CD4-positive, CD25-positive, alpha-beta regulatory T cell (primary cell): ENCODE measurements around the gene TRIM8. TPM values are rescaled to one million over a fixed set of nuclear protein-coding genes. Genes with fewer than 3 reads are reported as not detected.

ENCODE experiments used
- ATAC-seq, 2 donors: fragments of 150-1000 bp; cut with Tn5 transposase; one replicate each; pipeline ENCODE4 v1.10.0; 2021; ENCODE audit warnings: low read depth in 2 of 2, moderate number of reproducible peaks in 2 of 2, moderate library complexity in 1 of 2
- DNase-seq, 3 donors: peaks; one replicate each; pipeline versions ENCODE4 v3.0.0 to v3.0.0-alpha.2; 2012 to 2022; ENCODE audit warnings: mixed read lengths in 1 of 3
- H3K27ac ChIP-seq: one replicate; pipeline ENCODE4 v1.7.0; 2013; ENCODE audit warnings: mild to moderate bottlenecking, low read length; ENCODE audit not compliant: insufficient read depth, poor library complexity, severe bottlenecking
- H3K27me3 ChIP-seq: one replicate; pipeline ENCODE4 v1.7.0; 2013; ENCODE audit warnings: low read length; ENCODE audit not compliant: control insufficient read depth, insufficient read depth
- H3K36me3 ChIP-seq: one replicate; pipeline ENCODE4 v1.7.0; 2013; ENCODE audit warnings: mild to moderate bottlenecking, low read length, moderate library complexity; ENCODE audit not compliant: control insufficient read depth, insufficient read depth
- H3K4me1 ChIP-seq: 2 replicates; pipeline ENCODE4 v1.7.0; 2013; ENCODE audit warnings: mild to moderate bottlenecking, low read length; ENCODE audit not compliant: insufficient read depth, control insufficient read depth, poor library complexity, severe bottlenecking
- H3K4me3 ChIP-seq: one replicate; pipeline ENCODE4 v1.7.0; 2013; ENCODE audit warnings: low read depth, mild to moderate bottlenecking, low read length, moderate library complexity
- H3K9me3 ChIP-seq, 2 experiments: 1 replicate in 1 of 2; 2 replicates in 1 of 2; pipeline ENCODE4 v1.7.0; 2013; ENCODE audit warnings: low read length in 2 of 2, mild to moderate bottlenecking in 1 of 2, moderate library complexity in 1 of 2; ENCODE audit not compliant: control insufficient read depth in 2 of 2
- H3K27ac Mint-ChIP-seq, 3 donors: one replicate each; pipeline ENCODE4 v1.8.0; 2020 to 2022; ENCODE audit warnings: mild to moderate bottlenecking in 3 of 3, mixed read lengths in 3 of 3, moderate library complexity in 2 of 3
- H3K27me3 Mint-ChIP-seq: one replicate; pipeline ENCODE4 v1.8.0; 2022; ENCODE audit warnings: mild to moderate bottlenecking, mixed read lengths
- H3K36me3 Mint-ChIP-seq: one replicate; pipeline ENCODE4 v1.8.0; 2020; ENCODE audit warnings: mixed read lengths
- H3K4me1 Mint-ChIP-seq, 4 donors: one replicate each; pipeline ENCODE4 v1.8.0; 2020 to 2022; ENCODE audit warnings: mixed read lengths in 4 of 4, mild to moderate bottlenecking in 1 of 4
- H3K4me3 Mint-ChIP-seq, 4 donors: one replicate each; pipeline ENCODE4 v1.8.0; 2020 to 2022; ENCODE audit warnings: mild to moderate bottlenecking in 4 of 4, mixed read lengths in 4 of 4, moderate library complexity in 3 of 4
- H3K9me3 Mint-ChIP-seq, 7 donors: one replicate each; pipeline ENCODE4 v1.8.0; 2020 to 2022; ENCODE audit warnings: mixed read lengths in 7 of 7, mild to moderate bottlenecking in 3 of 7, moderate library complexity in 2 of 7
- polyA plus RNA-seq, 4 donors: library from polyadenylated mRNA; unstranded; fragments of 300-500 nt; fragmentation: Illumina TruSeq; gene quantifications; one replicate each; pipeline ENCODE4 v1.2.3, GENCODE V29; 2021
- total RNA-seq: library from RNA; stranded (reverse); gene quantifications from one replicate; pipeline ENCODE4 v1.2.3, GENCODE V29; 2022

The TRIM8 gene, protein sequence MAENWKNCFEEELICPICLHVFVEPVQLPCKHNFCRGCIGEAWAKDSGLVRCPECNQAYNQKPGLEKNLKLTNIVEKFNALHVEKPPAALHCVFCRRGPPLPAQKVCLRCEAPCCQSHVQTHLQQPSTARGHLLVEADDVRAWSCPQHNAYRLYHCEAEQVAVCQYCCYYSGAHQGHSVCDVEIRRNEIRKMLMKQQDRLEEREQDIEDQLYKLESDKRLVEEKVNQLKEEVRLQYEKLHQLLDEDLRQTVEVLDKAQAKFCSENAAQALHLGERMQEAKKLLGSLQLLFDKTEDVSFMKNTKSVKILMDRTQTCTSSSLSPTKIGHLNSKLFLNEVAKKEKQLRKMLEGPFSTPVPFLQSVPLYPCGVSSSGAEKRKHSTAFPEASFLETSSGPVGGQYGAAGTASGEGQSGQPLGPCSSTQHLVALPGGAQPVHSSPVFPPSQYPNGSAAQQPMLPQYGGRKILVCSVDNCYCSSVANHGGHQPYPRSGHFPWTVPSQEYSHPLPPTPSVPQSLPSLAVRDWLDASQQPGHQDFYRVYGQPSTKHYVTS
- total RNA-seq, result 73.4 TPM
- 10 to 100 TPM; 30.2 to 38.3 (median 36.4) TPM for polyA plus RNA-seq

DNA sequence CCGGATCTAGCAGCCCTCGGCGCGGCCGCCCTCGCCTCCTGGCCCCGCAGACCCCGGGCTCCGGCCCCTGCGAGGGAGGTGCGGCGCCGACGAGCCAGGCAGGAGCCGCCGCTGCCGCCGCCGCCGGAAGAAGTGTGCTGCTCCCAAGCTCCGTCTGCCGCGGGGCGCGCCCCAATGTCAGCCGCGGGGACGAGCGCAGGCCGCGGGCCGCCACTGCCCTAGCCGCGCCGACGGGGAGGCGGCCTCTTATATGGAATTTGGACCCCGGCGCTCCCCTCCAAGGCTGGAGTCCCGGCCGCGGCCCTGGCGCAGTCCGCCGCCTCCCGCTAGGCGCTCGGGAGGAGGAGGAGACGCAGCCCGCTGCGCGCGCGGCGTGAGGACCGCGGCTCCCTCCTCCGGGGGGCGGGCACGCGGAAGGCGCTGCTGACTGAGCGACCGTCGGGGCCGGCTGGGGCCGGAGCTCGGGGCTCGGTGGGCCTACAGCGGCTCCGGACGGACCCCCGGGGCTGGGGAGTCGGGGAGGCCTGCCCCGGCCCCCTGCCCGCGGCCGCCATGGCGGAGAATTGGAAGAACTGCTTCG is at the start of gene TRIM8:
TSS of gene TRIM8 (plus strand) at position 414 of the 580 bp plus-strand sequence. CDS start at position 553, 139 bp downstream.
- Histone ChIP-seq H3K27ac (peak within 1 kb of the TSS; percentile 92), H3K36me3 (peaks cover 3% of the 10 kb centered on the region), H3K9me3 (no peaks in the 10 kb centered on the region), H3K4me3 (peak within 1 kb of the TSS; percentile 84), H3K27me3 (no peaks in the 10 kb centered on the region), H3K4me1 (peaks cover 50% of the 10 kb centered on the region)
- ATAC-seq, result no peak
- Mint-ChIP-seq H3K4me3 (peak within 1 kb of the TSS; percentile 90 to 98 (median 96)), H3K4me1 (peaks cover 0 to 40% (median 25%) of the 10 kb centered on the region in 4 donors), H3K9me3 (peaks cover 0 to 2% (median 0%) of the 10 kb centered on the region in 7 donors), H3K36me3 (peaks cover 3% of the 10 kb centered on the region), H3K27ac (peak within 1 kb of the TSS; percentile 92 to 98 (median 96)), H3K27me3 (no peaks in the 10 kb centered on the region)
- peak; percentile 30 to 75 (median 67) for DNase-seq

DNA sequence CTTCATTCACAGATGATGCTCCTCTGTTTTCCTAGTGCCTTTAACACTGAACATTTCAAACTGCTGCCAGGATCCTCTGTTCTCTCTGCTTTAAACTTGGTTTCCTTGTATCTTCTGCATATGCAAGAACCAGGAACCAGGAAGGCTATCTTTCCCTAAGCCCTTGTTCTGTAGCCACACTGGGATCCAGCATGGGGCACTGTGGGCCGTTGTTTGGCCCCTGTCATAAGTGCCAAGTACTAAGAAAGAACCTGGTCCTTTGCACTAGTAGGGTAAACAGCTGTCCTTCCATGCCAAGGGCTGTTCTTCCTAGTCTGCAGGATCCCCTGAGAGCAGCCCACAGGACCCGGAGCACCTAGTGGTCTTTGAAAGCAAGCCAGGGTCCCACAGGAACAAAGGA is 49.0 kb upstream of the TRIM8 start:
- no peaks in the 10 kb centered on the region for H3K9me3 ChIP-seq
- Mint-ChIP-seq H3K27ac (no peak overlapping the region), H3K4me1 (peaks cover 0 to 2% (median 0%) of the 10 kb centered on the region in 4 donors), H3K9me3 (no peaks in the 10 kb centered on the region), H3K27me3 (no peaks in the 10 kb centered on the region), H3K36me3 (peaks cover 18% of the 10 kb centered on the region), H3K4me3 (no peak overlapping the region)
- no peaks in the 10 kb centered on the region for H3K4me1 ChIP-seq
- H3K4me3 ChIP-seq, result no peak overlapping the region
- H3K27me3 ChIP-seq, result no peaks in the 10 kb centered on the region
- ATAC-seq (no peak), DNase-seq (no peak)
- H3K36me3 ChIP-seq, result peaks cover 46% of the 10 kb centered on the region
- no peak overlapping the region for H3K27ac ChIP-seq

DNA sequence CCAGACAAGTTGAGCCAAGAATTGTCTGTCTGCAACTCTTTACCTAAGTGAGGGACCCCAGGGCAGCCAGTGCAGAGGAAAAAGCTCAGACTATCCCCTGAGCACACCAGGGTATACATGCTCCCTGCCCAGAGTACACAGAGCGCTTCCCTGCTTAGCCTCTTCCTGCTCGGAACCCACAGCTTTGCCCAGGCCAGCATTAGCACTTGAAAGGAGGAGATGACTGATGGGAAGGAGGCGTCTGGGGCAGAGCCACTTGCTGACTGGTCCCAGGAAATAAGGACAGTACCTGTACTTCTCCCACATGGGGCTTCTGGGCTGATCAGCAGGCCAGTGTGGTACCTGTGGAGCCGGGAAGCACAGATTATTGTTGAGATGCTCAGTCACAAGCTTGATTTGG is 48.4 kb upstream of the TRIM8 start:
- no peaks in the 10 kb centered on the region for H3K27me3 Mint-ChIP-seq
- peaks cover 21% of the 10 kb centered on the region for H3K36me3 Mint-ChIP-seq
- Histone ChIP-seq H3K27ac (no peak overlapping the region), H3K36me3 (peaks cover 49% of the 10 kb centered on the region), H3K27me3 (no peaks in the 10 kb centered on the region), H3K9me3 (no peaks in the 10 kb centered on the region), H3K4me1 (no peaks in the 10 kb centered on the region), H3K4me3 (no peak overlapping the region)
- H3K4me1 Mint-ChIP-seq, result peaks cover 0 to under 1% (median 0%) of the 10 kb centered on the region in 4 donors
- ATAC-seq (no peak), DNase-seq (no peak)
- no peaks in the 10 kb centered on the region for H3K9me3 Mint-ChIP-seq
- no peak overlapping the region for H3K27ac Mint-ChIP-seq
- H3K4me3 Mint-ChIP-seq, result no peak overlapping the region

DNA sequence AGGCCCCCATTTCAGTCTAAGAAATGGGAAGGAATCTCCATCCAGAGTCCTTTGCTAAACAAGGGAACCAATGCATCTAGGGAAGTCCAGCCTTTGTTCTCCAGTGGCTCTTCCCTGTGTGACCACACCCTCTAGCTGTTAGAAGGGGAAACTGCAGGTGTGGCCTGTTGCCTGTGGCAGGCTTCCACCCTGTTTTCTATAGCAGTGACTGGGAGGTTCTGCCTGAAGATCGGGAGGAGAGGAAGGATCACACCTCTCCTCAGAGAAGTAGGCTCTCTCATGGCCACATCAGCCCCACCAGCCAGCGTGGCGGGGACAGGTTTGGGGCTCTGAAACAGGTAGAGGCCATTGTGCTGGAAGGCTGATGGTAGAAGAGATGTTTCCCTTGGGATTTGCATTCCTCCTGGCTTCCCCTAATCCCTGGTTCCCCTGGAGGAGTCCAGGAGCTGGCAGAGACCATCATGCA is 47.7 kb upstream of the TRIM8 start:
- Histone ChIP-seq H3K9me3 (no peaks in the 10 kb centered on the region), H3K36me3 (peaks cover 55% of the 10 kb centered on the region), H3K4me3 (no peak overlapping the region), H3K4me1 (no peaks in the 10 kb centered on the region), H3K27ac (no peak overlapping the region), H3K27me3 (no peaks in the 10 kb centered on the region)
- Mint-ChIP-seq H3K36me3 (peaks cover 24% of the 10 kb centered on the region), H3K27me3 (no peaks in the 10 kb centered on the region), H3K27ac (no peak overlapping the region), H3K9me3 (no peaks in the 10 kb centered on the region), H3K4me3 (no peak overlapping the region), H3K4me1 (no peaks in the 10 kb centered on the region)
- ATAC-seq, result no peak
- peak in 1 of 3 donors; percentile 44 for DNase-seq

DNA sequence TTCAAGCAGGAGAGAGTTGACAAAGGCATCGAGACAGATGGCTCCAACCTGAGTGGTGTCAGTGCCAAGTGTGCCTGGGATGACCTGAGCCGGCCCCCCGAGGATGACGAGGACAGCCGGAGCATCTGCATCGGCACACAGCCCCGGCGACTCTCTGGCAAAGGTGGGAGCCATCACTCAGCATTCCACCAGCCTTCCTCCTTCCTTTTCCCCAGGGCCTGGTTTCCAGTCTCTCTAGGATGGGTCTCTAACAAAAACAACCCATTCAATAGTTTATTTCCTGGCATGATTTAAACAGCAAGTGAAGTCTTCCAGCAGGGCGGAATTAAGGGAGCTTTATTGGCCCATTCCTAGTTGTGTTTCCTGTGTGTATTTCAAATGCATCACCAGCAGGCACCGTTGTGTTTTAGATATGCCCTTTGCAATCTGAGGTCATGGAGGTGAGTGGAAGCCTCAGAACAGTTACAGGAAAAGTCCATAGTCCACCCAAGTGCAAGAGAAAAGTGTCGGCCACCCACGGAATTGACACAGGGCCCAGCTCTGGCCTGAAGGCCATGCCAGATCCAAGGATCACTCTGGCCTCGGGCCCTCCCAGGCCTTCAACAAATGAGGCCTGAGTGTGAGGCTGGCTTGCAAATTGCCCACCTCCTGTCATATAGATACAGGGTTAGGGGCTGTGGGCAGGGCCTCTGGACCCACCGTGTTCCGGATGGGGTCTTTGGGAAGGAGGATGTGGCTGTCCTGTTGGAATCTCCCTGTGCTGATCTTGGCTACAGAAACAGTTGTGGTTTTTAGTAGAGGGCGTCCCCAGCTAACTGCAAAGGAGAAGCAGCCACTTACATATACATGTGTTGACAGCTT is 46.9 kb upstream of the TRIM8 start:
- ATAC-seq (no peak), DNase-seq (no peak)
- Mint-ChIP-seq H3K27ac (peak overlapping the region in 1 of 3 donors; percentile 32), H3K27me3 (no peaks in the 10 kb centered on the region), H3K36me3 (peaks cover 25% of the 10 kb centered on the region), H3K4me1 (no peaks in the 10 kb centered on the region), H3K4me3 (no peak overlapping the region), H3K9me3 (no peaks in the 10 kb centered on the region)
- Histone ChIP-seq H3K27me3 (no peaks in the 10 kb centered on the region), H3K27ac (no peak overlapping the region), H3K4me1 (no peaks in the 10 kb centered on the region), H3K36me3 (peaks cover 61% of the 10 kb centered on the region), H3K9me3 (no peaks in the 10 kb centered on the region), H3K4me3 (no peak overlapping the region)

DNA sequence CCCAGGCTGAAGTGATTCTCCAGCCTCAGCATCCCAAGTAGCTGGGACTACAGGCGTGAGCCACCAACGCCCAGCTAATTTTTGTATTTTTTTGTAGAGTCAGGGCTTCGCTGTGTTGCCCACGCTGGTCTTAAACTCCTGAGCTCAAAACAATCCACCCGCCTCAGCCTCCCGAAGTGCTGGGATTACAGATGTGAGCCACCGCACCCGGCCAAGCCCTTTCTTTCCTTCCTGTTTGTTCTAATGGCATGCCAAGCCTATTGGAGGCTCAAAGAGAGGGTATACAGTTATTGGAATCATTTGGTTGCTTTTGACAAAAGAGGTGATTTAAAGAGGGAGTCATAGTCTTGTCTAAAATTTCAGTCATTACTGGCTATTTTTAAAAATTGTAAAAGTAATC is 46.0 kb upstream of the TRIM8 start:
- Histone ChIP-seq H3K27ac (no peak overlapping the region), H3K4me1 (no peaks in the 10 kb centered on the region), H3K9me3 (no peaks in the 10 kb centered on the region), H3K36me3 (peaks cover 66% of the 10 kb centered on the region), H3K27me3 (no peaks in the 10 kb centered on the region), H3K4me3 (no peak overlapping the region)
- Mint-ChIP-seq H3K36me3 (peaks cover 29% of the 10 kb centered on the region), H3K27ac (peak overlapping the region in 1 of 3 donors; percentile 26), H3K9me3 (no peaks in the 10 kb centered on the region), H3K4me1 (no peaks in the 10 kb centered on the region), H3K27me3 (no peaks in the 10 kb centered on the region), H3K4me3 (no peak overlapping the region)
- DNase-seq, result no peak
- no peak for ATAC-seq

DNA sequence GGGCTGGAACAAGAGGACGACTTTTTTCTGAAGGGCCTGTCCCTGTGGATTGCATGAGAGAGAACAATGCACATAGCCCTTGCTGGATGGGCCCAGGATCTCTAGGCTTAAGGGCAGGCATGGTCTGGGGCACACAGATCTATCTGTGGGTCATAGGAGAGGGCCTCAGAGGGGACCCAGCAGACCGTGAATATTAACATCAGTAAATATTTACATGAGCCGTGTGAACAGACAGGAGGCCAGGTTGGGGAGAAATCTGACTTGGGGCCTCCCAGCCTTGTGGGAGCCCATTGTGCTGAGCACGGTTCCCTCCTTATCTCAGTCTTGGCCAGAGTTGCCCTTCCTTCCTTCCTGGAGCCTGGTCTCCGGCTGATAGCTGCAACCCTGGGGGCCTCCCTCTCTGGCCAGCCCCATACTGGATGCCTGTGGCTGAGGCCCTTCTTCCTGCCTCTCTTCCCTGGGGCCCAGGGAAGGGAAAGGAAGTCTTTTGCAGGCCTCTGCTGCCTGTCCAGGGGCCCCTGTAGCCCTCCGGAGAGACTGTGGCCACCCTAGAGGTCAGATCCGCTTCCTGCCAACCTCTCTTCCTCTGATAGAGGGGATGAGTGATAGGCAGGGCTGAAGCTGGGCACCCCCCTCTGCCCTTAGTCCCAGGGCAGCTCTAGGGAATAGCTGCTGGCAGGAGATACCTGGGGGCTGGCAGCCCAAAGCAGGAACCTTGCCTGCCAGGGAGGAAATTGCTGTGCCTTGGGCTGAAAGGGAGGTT is 44.5 kb upstream of the TRIM8 start:
- DNase-seq, result no peak
- Histone ChIP-seq H3K36me3 (peaks cover 64% of the 10 kb centered on the region), H3K27ac (no peak overlapping the region), H3K9me3 (no peaks in the 10 kb centered on the region), H3K4me1 (no peaks in the 10 kb centered on the region), H3K4me3 (no peak overlapping the region), H3K27me3 (no peaks in the 10 kb centered on the region)
- Mint-ChIP-seq H3K27me3 (no peaks in the 10 kb centered on the region), H3K4me1 (peaks cover 0 to 2% (median 0%) of the 10 kb centered on the region in 4 donors), H3K4me3 (no peak overlapping the region), H3K36me3 (peaks cover 39% of the 10 kb centered on the region), H3K27ac (no peak overlapping the region), H3K9me3 (no peaks in the 10 kb centered on the region)
- ATAC-seq, result no peak
